Gastroesophageal sphincter (tissue), 4 donors: ENCODE results near the gene TTBK1. TPM values are rescaled to one million over a fixed set of nuclear protein-coding genes. Genes with fewer than 3 reads are reported as not detected.

Source experiments
- ATAC-seq: fragments of 150-250 bp; one replicate; pipeline ENCODE4 v1.9.1; 2016; ENCODE audit warnings: mild to moderate bottlenecking, moderate library complexity
- H3K27ac ChIP-seq, 4 donors: fragments of 200-600 bp; sonication (generic) in 3 of 4; 1 replicate in 3 of 4; 2 replicates in 1 of 4; pipeline ENCODE4 v1.5.1; 2016 to 2019
- H3K27me3 ChIP-seq: fragments of 200-600 bp; sonication (generic); one replicate; pipeline ENCODE4 v1.5.1; 2019
- H3K36me3 ChIP-seq, 2 donors: fragments of 200-600 bp; sonication (generic); one replicate each; pipeline ENCODE4 v1.5.1; 2019; ENCODE audit warnings: control low read depth in 1 of 2
- H3K4me1 ChIP-seq, 3 donors: fragments of 200-600 bp; sonication (generic); 1 replicate in 2 of 3; 2 replicates in 1 of 3; pipeline ENCODE4 v1.5.1; 2016 to 2019; ENCODE audit warnings: control low read depth in 2 of 3
- H3K4me3 ChIP-seq, 2 donors: fragments of 200-600 bp; sonication (generic); one replicate each; pipeline ENCODE4 v1.5.1; 2019; ENCODE audit warnings: mild to moderate bottlenecking in 1 of 2, moderate library complexity in 1 of 2
- H3K9me3 ChIP-seq, 3 donors: fragments of 200-600 bp; sonication (generic); one replicate each; pipeline ENCODE4 v1.5.1; 2017 to 2019; ENCODE audit warnings: control low read depth in 2 of 3
- EP300 ChIP-seq: sonication (generic); formaldehyde crosslinking; IDR thresholded peaks from one replicate; pipeline ENCODE4 v1.6.1; 2017; ENCODE audit warnings: antibody characterized with exemption, mild to moderate bottlenecking
- POLR2A ChIP-seq, 2 donors: fragments of 450-650 bp; IDR thresholded peaks; one replicate each; pipeline ENCODE4 v1.6.1; 2017; ENCODE audit warnings: antibody characterized with exemption in 2 of 2, mild to moderate bottlenecking in 2 of 2, moderate library complexity in 1 of 2
- POLR2AphosphoS5 ChIP-seq: sonication (generic); formaldehyde crosslinking; IDR thresholded peaks from one replicate; pipeline ENCODE4 v1.6.1; 2017; ENCODE audit warnings: antibody characterized with exemption
- WGBS, 2 donors: methylation state at CpG; one replicate each; pipeline ENCODE4 v1.1.5; 2018; ENCODE audit warnings: low coverage in 1 of 2; 5-methylcytosine and 5-hydroxymethylcytosine counted together
- total RNA-seq, 4 donors: library from RNA; depleted of rRNA; stranded (reverse); fragments of >200 nt; gene quantifications; one replicate each; pipeline ENCODE4 v1.1.0, GENCODE V29; 2016
- TF ChIP-seq, protein P1 (sequence below), 4 experiments: fragments of 200-600 bp in 2 of 4; fragments of 450-650 bp in 2 of 4; sonication (generic) in 1 of 4; IDR thresholded peaks; one replicate each; pipeline ENCODE4 v1.5.1; 2017 to 2019; ENCODE audit warnings: antibody characterized with exemption in 4 of 4, mild to moderate bottlenecking in 2 of 4, moderate library complexity in 2 of 4

Gene TTBK1
- total RNA-seq, 4 donors from 2014 or later: 0.08 to 0.20 TPM; not detected in 2

- Histone ChIP-seq H3K9me3 (no peaks in the 10 kb centered on the region), H3K27ac (no peak overlapping the region), H3K4me1 (peaks cover 0 to 1% (median 0%) of the 10 kb centered on the region in 3 donors), H3K4me3 (no peak overlapping the region), H3K27me3 (peaks cover 62% of the 10 kb centered on the region), H3K36me3 (no peaks in the 10 kb centered on the region)
- WGBS, 2 donors: 90 to 95% methylated on average over 2 of the region's 9 CpGs
- no peak for ATAC-seq
- TF ChIP-seq POLR2AphosphoS5: no peak
- TF ChIP-seq, protein P1, sequence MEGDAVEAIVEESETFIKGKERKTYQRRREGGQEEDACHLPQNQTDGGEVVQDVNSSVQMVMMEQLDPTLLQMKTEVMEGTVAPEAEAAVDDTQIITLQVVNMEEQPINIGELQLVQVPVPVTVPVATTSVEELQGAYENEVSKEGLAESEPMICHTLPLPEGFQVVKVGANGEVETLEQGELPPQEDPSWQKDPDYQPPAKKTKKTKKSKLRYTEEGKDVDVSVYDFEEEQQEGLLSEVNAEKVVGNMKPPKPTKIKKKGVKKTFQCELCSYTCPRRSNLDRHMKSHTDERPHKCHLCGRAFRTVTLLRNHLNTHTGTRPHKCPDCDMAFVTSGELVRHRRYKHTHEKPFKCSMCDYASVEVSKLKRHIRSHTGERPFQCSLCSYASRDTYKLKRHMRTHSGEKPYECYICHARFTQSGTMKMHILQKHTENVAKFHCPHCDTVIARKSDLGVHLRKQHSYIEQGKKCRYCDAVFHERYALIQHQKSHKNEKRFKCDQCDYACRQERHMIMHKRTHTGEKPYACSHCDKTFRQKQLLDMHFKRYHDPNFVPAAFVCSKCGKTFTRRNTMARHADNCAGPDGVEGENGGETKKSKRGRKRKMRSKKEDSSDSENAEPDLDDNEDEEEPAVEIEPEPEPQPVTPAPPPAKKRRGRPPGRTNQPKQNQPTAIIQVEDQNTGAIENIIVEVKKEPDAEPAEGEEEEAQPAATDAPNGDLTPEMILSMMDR (IDR thresholded peaks at IDR 0.05): no peak
These were observed 13.5 kb downstream of the TTBK1 start for GRCh38 chr6:43256670-43257366.

GRCh38 chr6:43257367-43258145 lies 14.3 kb downstream of the TTBK1 start:
- Histone ChIP-seq H3K27ac (no peak overlapping the region), H3K9me3 (no peaks in the 10 kb centered on the region), H3K4me3 (no peak overlapping the region), H3K27me3 (peaks cover 54% of the 10 kb centered on the region), H3K4me1 (no peaks in the 10 kb centered on the region), H3K36me3 (no peaks in the 10 kb centered on the region)
- WGBS, 2 donors: 20 to 73% methylated on average over 1 to 4 of the region's 12 CpGs
- TF ChIP-seq EP300 (no peak), POLR2A (IDR thresholded peaks at IDR 0.05) (no peak), POLR2AphosphoS5 (no peak)
- TF ChIP-seq, protein P1 (IDR thresholded peaks at IDR 0.05): no peak
- ATAC-seq: no peak

- no peaks in the 10 kb centered on the region for H3K36me3 ChIP-seq
- WGBS, 2 donors: 65 to 100% methylated on average over 1 to 3 of the region's 4 CpGs
- no peaks in the 10 kb centered on the region for H3K4me1 ChIP-seq
- H3K9me3 ChIP-seq: no peaks in the 10 kb centered on the region
- peaks cover 48% of the 10 kb centered on the region for H3K27me3 ChIP-seq
- no peak overlapping the region for H3K4me3 ChIP-seq
- no peak overlapping the region for H3K27ac ChIP-seq
- ATAC-seq: no peak
- no peak for TF ChIP-seq EP300
- no peak for TF ChIP-seq POLR2A (IDR thresholded peaks at IDR 0.05)
- TF ChIP-seq, protein P1 (IDR thresholded peaks at IDR 0.05): no peak
These were observed 14.9 kb downstream of the TTBK1 start for GRCh38 chr6:43258180-43258579.

DNA sequence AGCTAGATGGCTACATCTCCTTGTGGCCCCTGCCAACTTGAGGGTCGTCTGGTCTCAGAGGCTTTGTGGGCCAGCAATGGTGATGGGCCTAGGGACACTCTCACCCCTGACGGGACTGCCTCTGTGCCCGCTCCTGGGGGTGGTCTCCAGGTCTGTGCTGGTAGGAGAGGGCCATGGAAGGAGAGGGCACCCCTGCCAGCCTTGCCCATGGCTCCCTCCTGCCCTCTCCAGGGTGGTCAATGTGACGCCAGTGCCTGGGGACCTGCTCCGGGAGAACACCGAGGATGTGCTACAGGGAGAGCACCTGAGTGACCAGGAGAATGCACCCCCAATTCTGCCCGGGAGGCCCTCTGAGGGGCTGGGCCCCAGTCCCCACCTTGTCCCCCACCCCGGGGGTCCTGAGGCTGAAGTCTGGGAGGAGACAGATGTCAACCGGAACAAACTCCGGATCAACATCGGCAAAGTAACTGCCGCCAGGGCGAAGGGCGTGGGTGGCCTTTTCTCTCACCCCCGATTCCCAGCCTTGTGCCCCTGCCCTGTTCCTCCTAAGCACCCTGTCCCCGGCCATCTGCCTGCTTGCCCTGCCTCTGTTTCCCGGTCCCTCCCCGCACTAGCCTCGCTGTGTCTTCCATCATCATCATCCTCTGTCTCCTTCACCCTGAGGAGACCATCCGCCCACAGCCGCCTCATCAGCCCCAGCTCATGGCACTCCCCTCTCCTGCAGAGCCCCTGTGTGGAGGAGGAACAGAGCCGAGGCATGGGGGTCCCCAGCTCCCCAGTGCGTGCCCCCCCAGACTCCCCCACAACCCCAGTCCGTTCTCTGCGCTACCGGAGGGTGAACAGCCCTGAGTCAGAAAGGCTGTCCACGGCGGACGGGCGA lies 15.8 kb downstream of the TTBK1 start:
- WGBS, 2 donors: 80 to 96% methylated on average over 4 to 9 of the region's 30 CpGs
- Histone ChIP-seq H3K27ac (no peak overlapping the region), H3K4me1 (no peaks in the 10 kb centered on the region), H3K9me3 (no peaks in the 10 kb centered on the region), H3K27me3 (peaks cover 39% of the 10 kb centered on the region), H3K36me3 (no peaks in the 10 kb centered on the region), H3K4me3 (no peak overlapping the region)
- TF ChIP-seq POLR2AphosphoS5 (no peak), POLR2A (IDR thresholded peaks at IDR 0.05) (no peak), EP300 (no peak)
- TF ChIP-seq, protein P1 (IDR thresholded peaks at IDR 0.05): no peak
- ATAC-seq: no peak
